Kidney glomerular epithelial cell (primary cell): Measurements from ENCODE around the gene GRID2.

Experiments
- DNase-seq: peaks from one replicate; lab custom pipeline; 2025; lab: John Stamatoyannopoulos, UW

The GRID2 gene

GRCh38 chr4:92968996-92969395 lies 665.2 kb downstream of the GRID2 start:
- DNase-seq: no peak

DNA sequence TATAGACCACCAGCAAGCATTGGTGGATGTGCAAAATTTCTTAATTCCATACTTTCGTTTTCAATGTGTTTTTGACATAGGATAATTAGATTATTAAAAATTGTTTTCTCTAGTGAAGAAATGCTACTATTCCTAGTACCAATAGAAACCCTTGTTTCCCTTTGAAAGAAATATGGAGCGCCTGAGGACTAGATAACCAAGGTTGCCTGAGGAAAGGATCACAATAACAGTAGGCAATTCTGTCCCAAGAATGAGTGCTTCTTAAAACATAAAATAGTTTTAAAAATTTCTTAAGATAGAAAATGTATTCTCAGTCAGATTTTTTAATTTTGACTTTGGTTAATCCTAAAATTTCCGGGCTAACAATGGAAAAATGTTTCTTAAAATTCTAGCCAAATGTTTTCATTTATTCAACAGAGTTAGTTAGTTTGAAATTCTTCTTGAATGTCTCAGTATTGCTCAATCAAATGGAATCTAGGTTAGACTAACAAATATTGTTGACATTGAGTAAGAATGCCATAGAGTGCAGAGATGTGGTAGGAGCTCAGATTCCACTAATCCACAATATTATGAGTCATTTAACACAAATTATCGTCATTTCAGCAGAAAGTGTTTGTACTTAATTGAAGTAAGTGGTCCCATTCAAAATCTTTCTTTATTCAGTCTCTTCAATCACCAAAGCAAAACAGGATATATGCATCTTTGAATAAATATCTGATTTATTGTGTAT lies 666.0 kb downstream of the GRID2 start:
- DNase-seq: peak; percentile 96

DNA sequence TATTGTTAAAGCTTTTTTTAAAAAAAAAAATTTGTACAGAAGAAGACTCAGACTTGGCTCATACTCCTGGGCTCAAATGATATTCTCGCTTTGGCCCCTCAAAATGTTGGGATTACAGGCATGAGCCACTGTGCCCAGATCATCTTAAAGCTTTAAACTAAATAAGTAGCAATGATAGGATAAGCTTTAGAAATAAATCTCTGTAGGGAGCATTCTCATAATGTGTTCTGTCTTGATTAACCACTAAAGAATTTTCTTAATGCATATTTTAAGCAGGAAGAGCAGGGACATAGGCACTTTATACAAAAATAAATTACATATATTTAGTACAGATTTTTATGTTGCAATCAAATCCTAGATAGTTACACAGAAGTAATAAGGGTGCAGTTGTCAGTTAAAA lies 667.2 kb downstream of the GRID2 start:
- no peak for DNase-seq

DNA sequence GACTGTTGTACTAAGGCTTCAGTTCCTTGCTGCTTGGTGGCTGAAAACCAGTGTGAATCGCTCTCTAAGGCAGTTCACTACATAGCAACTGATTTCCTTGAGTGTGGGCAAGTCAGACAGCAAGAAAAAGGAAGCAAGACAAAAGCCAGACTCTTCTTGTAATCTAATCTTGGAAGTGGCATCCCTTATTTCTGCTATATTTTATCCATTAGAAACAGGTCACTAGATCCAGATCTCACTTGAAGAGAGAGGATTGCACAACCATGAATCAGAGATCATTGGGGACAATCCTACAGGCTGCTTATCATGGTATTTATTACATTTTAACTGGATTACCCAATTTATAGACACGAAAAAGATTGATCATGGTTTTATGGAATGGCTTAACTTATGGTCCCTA lies 684.5 kb downstream of the GRID2 start:
- no peak for DNase-seq

GRCh38 chr4:92992758-92993157 lies 689.0 kb downstream of the GRID2 start:
- DNase-seq: no peak

DNA sequence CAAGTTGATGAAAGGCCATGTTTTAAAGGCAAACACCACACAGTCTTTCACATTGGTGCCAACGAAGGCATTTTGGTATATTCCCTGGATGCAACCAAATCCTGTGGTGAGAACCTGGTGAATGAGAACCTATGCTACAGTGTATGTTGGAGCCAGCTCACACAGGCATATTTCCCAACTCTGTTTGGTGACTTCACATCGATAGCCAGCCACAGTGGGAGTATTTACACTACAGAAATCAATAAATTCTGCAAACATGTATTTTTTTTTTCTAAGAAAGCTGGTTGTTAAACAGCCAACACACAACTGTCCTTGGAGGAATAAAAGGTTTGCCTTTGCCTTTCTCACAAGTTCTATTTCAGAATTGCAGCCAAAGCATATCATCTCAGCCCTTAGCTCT lies 691.0 kb downstream of the GRID2 start:
- no peak for DNase-seq

- DNase-seq: no peak
Measured at GRCh38 chr4:92996533-92996932, 692.8 kb downstream of the GRID2 start.

GRCh38 chr4:93000910-93001309 lies 697.1 kb downstream of the GRID2 start:
- no peak for DNase-seq

GRCh38 chr4:93002240-93002639 lies 698.5 kb downstream of the GRID2 start:
- DNase-seq: no peak

GRCh38 chr4:93016350-93016749 lies 712.6 kb downstream of the GRID2 start:
- no peak for DNase-seq

DNA sequence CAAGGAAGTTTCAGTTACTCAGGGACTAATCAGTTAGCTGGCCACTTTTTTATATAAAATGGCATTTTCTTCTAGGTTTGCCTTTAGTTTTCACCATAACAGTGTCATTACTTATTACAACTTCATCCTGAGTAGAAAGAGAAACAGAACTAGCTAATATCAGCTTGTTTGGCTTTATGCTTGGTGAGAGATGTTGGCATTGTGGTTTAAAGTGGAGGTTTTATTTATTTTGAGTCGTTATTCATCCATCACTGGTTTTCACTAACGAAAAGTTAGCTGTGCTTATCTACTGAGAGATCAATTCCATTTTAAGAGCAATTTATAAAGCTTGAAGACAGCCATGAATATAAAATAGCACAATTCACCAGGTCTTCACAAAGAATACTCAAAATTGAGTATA lies 714.5 kb downstream of the GRID2 start:
- peak; percentile 21 for DNase-seq

- no peak for DNase-seq
Measured at GRCh38 chr4:93018806-93019205, 715.0 kb downstream of the GRID2 start.

DNA sequence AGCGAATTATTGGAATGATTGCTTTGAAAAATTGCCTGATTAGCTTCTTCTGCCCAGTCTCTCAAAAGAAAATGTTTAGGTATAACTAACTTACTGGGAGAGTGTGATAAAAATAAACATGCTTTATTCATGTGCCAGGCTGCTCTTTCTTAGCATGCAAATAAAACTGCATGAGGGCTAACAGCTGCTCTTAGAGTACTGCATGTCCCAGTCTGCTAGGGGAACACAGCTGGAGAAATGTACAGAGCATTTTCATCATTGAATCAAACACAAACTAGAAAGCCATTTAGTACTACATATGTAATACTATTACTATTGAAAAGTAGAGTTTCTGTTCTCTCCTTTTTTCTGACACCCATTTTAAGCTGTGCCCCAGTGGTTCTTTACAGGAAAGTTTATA lies 726.0 kb downstream of the GRID2 start:
- DNase-seq: no peak

DNA sequence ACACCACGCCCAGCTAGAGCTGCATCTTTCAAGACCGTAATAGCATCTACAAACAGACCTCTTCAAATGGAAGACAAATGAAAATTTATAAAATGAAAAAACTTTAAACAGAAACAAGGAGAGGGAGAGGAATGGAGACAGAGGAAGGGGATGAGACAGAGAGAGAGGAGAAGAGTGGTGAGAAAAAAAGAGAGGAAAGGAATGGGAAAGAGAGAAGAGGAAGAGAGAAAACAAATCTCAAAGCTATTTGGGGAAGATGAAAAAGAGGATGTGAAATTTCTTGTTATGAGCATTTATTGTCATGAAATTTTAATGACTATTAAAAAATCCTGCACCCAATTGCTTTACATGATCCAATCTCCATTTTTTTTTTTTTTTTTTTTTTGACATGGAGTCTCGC lies 726.9 kb downstream of the GRID2 start:
- no peak for DNase-seq

- peak; percentile 41 for DNase-seq
Measured at GRCh38 chr4:93031431-93032098, 727.8 kb downstream of the GRID2 start.

DNA sequence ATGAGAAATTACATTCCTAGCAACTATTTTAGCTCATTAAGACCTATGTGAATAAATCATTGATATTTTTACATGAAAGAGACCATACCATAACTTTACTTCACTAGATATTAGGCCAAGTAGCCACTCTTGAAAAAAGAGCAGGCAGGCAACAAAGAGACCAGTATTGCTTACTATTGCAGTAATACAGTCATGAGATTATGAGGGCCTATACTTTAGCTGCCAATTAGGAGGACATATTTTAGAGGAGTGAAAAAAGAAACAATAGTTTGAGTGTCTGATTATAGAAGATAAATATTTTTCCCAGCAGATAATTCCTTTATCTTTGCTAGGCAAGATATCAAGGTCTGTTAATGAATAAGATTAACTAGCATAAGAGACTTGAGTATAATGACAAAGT lies 739.0 kb downstream of the GRID2 start:
- DNase-seq: no peak

DNA sequence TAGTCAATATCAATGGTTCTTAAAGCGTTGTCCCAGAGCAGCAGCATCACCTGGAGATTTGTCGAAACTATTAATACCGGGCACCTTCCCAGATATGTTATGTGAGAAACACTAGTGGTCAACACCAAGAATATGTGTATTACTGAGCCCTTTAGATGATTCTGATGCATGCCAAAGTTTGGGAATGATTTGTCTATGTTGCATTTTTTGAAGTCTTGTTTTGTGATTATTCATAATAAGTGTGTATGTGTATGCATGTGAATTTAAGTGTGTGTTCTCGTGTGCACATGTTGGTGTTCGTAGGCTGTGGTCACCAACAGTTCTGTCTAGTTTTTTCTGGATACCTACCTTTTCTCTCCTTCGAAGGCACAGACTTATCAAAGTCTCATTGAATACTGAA lies 749.4 kb downstream of the GRID2 start:
- no peak for DNase-seq

- DNase-seq: no peak
Measured at GRCh38 chr4:93061826-93062225, 758.1 kb downstream of the GRID2 start.

DNA sequence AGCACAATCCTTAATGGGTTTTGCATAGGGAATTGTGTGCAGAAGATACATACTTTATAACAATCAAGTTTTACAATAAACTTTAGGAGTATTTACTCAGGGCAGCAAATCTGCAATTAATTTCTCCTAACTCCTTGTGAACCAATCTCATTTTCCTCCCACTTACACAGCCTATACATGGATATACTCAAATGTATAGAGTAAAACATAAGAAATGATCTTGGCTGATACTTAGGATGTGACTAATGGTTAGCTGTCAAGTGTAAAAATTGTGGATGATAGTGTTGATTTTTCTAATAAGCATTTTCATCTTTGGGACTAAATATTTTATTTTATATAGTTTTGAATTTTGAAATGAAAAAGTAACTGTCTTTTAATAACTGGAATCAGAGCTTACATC lies 759.6 kb downstream of the GRID2 start:
- DNase-seq: no peak

- no peak for DNase-seq
Measured at GRCh38 chr4:93065790-93066189, 762.0 kb downstream of the GRID2 start.

- DNase-seq: no peak
Measured at GRCh38 chr4:93066749-93067148, 763.0 kb downstream of the GRID2 start.

DNA sequence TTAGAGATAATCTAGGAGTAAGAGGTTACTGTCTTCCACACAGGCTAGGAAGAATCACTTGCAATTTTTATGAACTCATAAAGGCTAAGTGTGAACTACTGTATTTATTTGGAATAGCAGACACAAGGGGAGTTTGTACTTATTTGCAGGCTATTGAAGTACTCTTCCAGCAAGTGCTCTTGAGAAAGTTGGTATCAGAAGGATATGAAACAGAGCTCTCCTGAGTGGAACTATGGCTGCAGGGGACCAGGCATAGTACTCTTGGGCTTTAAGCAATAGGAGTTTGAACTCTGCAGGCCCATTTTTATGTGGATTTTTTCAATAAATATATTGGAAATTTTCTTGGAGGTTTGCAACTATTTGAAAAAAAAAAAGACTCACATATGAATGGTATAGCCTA lies 768.5 kb downstream of the GRID2 start:
- DNase-seq: no peak

- DNase-seq: no peak
Measured at GRCh38 chr4:93080316-93080715, 776.5 kb downstream of the GRID2 start.
